ENCODE measurements around the gene SAMD4A.

DNA sequence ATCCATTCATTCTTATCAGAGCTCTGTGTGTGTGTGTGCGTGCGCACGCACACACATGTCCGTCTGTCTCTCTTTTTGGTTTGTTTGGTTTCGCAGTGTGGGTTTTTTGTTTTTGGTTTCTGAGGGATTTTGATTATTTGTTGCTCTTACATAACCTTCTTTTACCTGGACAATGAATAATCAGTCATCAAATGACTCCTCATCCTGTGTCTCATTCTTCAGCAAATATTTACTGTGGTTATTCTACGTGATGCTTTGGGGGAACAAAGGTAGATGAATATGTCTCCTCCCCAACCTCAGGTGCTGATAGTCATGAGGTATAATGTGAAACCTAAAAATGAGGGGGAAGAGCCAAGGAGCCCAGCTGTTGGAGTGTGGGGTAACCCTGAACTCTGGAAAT is 92.4 kb downstream of the SAMD4A start:
- TF ChIP-seq EZH2phosphoT487 (conservative IDR thresholded peaks at IDR 0.05; ENCODE audit: low read length), result no peak
- TF ChIP-seq, protein P1, sequence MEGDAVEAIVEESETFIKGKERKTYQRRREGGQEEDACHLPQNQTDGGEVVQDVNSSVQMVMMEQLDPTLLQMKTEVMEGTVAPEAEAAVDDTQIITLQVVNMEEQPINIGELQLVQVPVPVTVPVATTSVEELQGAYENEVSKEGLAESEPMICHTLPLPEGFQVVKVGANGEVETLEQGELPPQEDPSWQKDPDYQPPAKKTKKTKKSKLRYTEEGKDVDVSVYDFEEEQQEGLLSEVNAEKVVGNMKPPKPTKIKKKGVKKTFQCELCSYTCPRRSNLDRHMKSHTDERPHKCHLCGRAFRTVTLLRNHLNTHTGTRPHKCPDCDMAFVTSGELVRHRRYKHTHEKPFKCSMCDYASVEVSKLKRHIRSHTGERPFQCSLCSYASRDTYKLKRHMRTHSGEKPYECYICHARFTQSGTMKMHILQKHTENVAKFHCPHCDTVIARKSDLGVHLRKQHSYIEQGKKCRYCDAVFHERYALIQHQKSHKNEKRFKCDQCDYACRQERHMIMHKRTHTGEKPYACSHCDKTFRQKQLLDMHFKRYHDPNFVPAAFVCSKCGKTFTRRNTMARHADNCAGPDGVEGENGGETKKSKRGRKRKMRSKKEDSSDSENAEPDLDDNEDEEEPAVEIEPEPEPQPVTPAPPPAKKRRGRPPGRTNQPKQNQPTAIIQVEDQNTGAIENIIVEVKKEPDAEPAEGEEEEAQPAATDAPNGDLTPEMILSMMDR (IDR thresholded peaks at IDR 0.05; ENCODE audit: insufficient read depth, low read length, poor library complexity, severe bottlenecking), result no peak

Data from SU-DHL-6 (cell line).